VCaP (cell line): ENCODE results near the gene GNPTG.

ENCODE experiments used
- H3K27ac ChIP-seq: fragments of 450-650 bp; 2 replicates; pipeline ENCODE4 v1.5.1; 2017
- TF ChIP-seq, protein P1 (sequence below): fragments of 450-650 bp; conservative IDR thresholded peaks from 2 replicates; pipeline ENCODE4 v1.5.1; 2017; ENCODE audit warnings: mild to moderate bottlenecking, moderate library complexity

GNPTG gene

GRCh38 chr16:1383556-1383955 lies 31.8 kb downstream of the GNPTG start:
- TF ChIP-seq, protein P1, sequence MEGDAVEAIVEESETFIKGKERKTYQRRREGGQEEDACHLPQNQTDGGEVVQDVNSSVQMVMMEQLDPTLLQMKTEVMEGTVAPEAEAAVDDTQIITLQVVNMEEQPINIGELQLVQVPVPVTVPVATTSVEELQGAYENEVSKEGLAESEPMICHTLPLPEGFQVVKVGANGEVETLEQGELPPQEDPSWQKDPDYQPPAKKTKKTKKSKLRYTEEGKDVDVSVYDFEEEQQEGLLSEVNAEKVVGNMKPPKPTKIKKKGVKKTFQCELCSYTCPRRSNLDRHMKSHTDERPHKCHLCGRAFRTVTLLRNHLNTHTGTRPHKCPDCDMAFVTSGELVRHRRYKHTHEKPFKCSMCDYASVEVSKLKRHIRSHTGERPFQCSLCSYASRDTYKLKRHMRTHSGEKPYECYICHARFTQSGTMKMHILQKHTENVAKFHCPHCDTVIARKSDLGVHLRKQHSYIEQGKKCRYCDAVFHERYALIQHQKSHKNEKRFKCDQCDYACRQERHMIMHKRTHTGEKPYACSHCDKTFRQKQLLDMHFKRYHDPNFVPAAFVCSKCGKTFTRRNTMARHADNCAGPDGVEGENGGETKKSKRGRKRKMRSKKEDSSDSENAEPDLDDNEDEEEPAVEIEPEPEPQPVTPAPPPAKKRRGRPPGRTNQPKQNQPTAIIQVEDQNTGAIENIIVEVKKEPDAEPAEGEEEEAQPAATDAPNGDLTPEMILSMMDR = no peak
- no peak overlapping the region for H3K27ac ChIP-seq

- no peak overlapping the region for H3K27ac ChIP-seq
- TF ChIP-seq, protein P1 = no peak
Observed at GRCh38 chr16:1385232-1385631, 33.5 kb downstream of the GNPTG start.

- no peak overlapping the region for H3K27ac ChIP-seq
- TF ChIP-seq, protein P1 = no peak
Observed at GRCh38 chr16:1387331-1387730, 35.6 kb downstream of the GNPTG start.

DNA sequence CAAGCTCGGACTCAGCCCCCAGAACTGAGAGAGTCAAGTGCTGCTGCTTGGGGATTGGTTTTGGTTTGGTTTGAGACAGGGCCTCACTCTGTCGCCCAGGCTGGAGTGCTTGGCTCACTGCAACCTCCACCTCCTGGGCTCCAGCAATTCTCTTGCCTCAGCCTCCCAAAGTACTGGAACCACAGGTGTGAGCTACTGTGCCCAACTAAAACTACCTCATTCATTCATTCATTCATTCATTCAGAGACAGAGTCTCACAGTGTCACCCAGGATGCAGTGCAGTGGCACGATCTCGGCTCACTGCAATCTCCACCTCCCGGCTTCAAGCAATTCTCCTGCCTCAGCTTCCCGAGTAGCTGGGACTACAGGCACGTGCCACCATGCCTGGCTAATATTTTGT lies 38.0 kb downstream of the GNPTG start:
- TF ChIP-seq, protein P1 = no peak
- H3K27ac ChIP-seq = no peak overlapping the region

GRCh38 chr16:1390239-1390779 lies 38.6 kb downstream of the GNPTG start:
- TF ChIP-seq, protein P1 = no peak

GRCh38 chr16:1392826-1393225 lies 41.1 kb downstream of the GNPTG start:
- TF ChIP-seq, protein P1 = no peak
- no peak overlapping the region for H3K27ac ChIP-seq

More at GRCh38 chr16:1390239-1390779, 38.6 kb downstream of the GNPTG start:
- H3K27ac ChIP-seq = no peak overlapping the region

- H3K27ac ChIP-seq = no peak overlapping the region
- TF ChIP-seq, protein P1 = no peak
Observed at GRCh38 chr16:1393613-1394176, 42.0 kb downstream of the GNPTG start.
